ENCODE data around the gene FGFBP3.

- no peak for TF ChIP-seq CTCF (IDR thresholded peaks at IDR 0.05)
- TF ChIP-seq POLR2AphosphoS5 (IDR thresholded peaks at IDR 0.05): no peak
- no peak for TF ChIP-seq POLR2A (IDR thresholded peaks at IDR 0.05)
Measured at GRCh38 chr10:91886954-91887271, 22.4 kb downstream of the FGFBP3 start.
